NCI-H146 (cell line): ENCODE data around the gene CDH13.

Experiments used
- DNase-seq: peaks from one replicate; lab custom pipeline; 2025; lab: John Stamatoyannopoulos, UW

CDH13 gene

GRCh38 chr16:82748026-82748425 is 121.3 kb downstream of the CDH13 start:
- no peak for DNase-seq

- DNase-seq: no peak
Observed at GRCh38 chr16:82750068-82750467, 123.3 kb downstream of the CDH13 start.

- DNase-seq: no peak
Observed at GRCh38 chr16:82751020-82751419, 124.3 kb downstream of the CDH13 start.

DNA sequence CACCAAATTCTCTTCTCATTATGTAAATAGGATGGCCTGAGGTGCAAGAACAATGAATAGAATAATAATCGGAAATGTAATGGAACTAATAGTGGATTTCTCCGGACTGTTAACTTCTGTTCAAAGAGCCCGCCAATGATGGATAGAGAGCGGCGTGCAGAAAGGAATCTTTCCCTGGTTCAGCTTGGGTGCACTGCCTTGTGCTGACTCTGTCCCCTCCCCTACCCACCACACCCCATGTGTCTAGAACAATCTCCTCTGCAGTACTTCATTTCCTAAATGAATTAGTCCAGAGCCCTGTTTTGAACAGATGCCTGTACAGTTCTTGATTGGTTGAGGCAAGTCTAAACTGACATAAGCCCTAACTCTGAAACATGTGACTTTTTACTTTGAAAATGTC is 125.4 kb downstream of the CDH13 start:
- no peak for DNase-seq

DNA sequence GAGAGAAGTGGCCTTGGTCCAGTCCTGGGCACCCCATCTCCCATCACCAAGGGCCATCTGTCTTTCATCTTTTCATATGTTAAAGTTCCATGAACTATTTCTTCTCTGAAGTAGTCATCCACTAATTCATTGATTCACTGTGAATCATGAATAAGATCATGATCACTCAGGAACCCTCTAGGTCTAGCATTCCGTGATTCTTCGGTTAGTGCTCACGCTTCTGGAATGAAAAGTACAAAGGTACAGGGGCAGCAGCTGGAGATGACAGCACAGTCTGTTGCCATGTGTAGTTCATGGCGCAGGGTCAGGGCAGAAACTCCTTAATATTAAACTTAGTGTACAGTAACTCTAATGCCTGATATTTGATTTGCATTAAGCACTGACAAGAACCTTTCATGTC is 127.1 kb downstream of the CDH13 start:
- no peak for DNase-seq

GRCh38 chr16:82754716-82755513 is 128.1 kb downstream of the CDH13 start:
- no peak for DNase-seq

GRCh38 chr16:82755570-82756282 is 129.0 kb downstream of the CDH13 start:
- DNase-seq: no peak

DNA sequence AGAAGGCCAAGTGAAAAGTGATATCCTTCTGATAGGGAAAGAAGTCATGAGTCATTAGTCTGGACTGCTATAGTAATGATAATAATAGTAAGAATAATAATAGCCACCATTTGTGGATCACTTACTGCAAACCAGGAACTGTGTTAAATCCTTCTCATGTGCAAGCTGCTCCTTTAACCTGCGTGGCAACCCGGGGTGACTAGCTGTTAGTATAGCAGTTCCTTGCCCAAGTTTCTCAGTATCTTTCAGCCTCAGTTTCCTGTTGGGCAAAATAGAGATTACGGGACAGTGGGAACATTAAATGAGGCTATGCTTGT is 129.5 kb downstream of the CDH13 start:
- no peak for DNase-seq

DNA sequence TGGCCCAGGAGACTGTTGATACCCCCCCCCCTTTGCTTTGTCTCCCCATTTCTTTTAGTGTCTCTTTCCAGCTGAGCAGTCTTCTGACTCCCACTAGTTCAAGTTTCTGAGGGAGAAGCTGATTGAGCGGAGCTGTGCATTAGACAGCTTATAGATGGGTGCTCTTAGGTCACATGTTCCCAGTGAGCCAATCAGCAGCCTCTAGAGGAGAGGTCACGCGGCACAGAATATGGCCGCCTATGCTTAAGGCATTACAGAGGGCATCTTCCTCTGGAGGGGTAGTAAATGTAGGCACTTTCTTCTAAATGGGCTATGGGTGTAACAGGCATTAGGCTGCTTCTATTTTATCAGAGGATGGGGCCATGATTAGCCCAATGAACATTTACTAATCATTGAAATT is 131.6 kb downstream of the CDH13 start:
- DNase-seq: no peak

- DNase-seq: no peak
Observed at GRCh38 chr16:82758904-82759303, 132.1 kb downstream of the CDH13 start.

GRCh38 chr16:82761236-82761635 is 134.5 kb downstream of the CDH13 start:
- no peak for DNase-seq

- no peak for DNase-seq
Observed at GRCh38 chr16:82761858-82762257, 135.1 kb downstream of the CDH13 start.

DNA sequence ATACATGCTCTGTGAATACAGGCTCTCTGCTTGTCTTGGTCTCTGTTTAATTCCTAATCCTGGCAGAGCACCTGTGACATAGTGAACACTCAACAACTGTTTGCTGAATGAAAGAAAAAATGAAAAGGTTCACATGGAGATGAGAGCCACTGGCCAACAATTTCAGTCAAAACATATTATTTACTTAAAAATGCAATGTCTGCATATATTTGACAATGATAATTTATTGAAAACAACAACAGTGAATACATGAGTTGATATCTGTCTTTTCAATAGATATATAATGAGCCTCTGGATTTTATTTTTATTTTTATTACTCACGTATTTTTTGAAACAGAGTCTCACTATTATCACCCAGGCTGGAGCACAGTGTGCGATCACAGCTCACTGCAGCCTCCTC is 136.6 kb downstream of the CDH13 start:
- DNase-seq: no peak

- no peak for DNase-seq
Observed at GRCh38 chr16:82767198-82767597, 140.4 kb downstream of the CDH13 start.

DNA sequence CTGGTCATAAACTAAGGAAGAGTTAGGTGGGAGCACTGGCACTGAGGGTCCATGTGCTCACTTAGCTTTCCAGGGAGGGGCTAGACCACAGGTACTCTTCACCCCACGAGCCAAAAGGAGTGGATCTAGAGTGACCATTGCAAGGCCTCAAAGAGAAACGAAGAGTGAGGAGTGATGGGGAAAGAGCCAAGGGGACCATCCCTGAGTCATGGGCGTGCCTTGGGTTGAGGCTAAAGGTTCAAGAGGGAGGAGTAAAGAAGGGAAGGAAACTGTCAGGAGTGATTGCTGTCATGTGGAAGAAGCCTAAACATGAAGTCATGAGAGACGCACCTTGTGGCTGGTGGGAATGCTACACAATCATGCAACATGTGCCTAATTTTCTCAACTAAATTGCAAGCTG is 141.0 kb downstream of the CDH13 start:
- DNase-seq: no peak

DNA sequence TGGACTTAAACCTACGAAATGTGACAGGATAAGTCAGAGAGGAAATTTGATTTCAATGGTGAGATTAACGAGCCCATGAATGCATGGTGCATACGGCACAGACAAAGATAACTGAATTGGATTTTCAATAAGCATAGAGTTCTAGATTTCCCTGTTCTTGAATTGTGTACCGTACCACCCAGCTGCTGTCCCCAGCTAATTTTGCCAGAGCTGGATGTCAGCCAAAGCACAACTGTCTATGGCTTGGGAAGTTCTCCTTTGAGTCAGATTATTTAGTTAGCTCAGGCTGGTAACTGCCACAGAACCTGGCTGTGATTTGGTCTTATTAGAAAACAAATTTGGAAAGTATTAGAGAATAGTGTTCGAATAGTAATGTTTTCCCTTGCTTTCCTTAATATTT is 143.1 kb downstream of the CDH13 start:
- DNase-seq: no peak

GRCh38 chr16:82772215-82772614 is 145.4 kb downstream of the CDH13 start:
- no peak for DNase-seq

- DNase-seq: no peak
Observed at GRCh38 chr16:82773018-82773417, 146.2 kb downstream of the CDH13 start.

DNA sequence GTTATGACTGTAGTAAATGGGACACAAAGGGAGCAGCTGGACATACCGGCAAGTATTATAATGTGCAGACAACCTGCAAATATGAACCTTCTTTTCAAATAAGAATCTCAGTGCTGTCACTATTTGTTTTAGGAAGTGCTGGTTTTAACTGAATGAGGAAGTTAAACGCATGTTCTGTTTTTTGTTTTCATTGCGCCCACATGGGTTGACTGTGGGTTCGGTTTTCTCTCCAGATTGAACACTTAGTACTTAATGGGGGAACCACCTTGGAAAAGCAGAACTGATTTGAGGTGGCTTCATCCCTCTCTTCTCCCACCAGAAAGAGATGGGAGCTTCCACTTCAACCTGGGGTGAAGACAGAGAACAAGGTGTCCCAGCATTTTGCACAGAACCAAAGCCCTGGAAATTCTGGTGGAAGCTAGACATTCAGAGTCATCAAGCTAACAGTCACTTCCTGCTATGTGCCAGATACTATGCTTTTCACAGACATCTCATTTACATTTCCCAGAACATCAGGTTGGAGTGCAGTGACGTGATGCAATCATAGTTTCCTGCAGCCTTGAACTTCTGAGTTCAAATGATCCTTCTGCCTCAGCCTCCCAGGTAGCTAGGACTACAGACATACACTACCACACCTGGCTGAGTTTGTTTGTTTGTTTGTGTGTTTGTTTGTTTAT is 149.8 kb downstream of the CDH13 start:
- no peak for DNase-seq

GRCh38 chr16:82782715-82783251 is 156.0 kb downstream of the CDH13 start:
- DNase-seq: no peak

GRCh38 chr16:82783933-82784572 is 157.3 kb downstream of the CDH13 start:
- no peak for DNase-seq

DNA sequence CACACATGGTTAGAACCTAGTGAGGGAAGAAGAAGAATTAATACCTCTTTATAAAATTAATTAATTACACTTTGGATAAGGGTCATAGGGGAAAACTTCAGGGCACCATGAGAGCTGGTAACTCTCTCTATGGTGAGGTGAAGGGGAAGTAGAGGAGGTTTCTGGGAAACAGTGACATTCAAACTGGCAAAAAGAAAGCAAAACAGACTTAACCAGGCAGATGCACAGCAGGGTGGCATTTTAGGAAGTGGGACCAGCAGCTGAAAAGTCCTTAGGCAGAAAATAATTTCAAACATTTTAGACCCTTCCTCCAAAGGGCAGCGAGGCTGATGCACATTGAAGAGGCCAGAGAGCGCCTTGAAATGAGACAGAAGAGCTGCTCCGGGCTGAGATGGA is 157.8 kb downstream of the CDH13 start:
- DNase-seq: no peak
